Activated CD4-positive, alpha-beta T cell treated with anti-CD3 and anti-CD28 coated beads, Interleukin-2, Interleukin-6, amounts not matched to agents 100 ng/mL and 50 ng/mL, durations not matched to agents 16 hours and 8 hours (primary cell): ENCODE measurements around the gene KIF14.
A peak's percentile ranks its signal among the peaks of the same experiment; 100 is the strongest.

Source experiments
- DNase-seq: peaks from one replicate; pipeline ENCODE4 v3.0.0-alpha.2; 2020

KIF14 gene, protein sequence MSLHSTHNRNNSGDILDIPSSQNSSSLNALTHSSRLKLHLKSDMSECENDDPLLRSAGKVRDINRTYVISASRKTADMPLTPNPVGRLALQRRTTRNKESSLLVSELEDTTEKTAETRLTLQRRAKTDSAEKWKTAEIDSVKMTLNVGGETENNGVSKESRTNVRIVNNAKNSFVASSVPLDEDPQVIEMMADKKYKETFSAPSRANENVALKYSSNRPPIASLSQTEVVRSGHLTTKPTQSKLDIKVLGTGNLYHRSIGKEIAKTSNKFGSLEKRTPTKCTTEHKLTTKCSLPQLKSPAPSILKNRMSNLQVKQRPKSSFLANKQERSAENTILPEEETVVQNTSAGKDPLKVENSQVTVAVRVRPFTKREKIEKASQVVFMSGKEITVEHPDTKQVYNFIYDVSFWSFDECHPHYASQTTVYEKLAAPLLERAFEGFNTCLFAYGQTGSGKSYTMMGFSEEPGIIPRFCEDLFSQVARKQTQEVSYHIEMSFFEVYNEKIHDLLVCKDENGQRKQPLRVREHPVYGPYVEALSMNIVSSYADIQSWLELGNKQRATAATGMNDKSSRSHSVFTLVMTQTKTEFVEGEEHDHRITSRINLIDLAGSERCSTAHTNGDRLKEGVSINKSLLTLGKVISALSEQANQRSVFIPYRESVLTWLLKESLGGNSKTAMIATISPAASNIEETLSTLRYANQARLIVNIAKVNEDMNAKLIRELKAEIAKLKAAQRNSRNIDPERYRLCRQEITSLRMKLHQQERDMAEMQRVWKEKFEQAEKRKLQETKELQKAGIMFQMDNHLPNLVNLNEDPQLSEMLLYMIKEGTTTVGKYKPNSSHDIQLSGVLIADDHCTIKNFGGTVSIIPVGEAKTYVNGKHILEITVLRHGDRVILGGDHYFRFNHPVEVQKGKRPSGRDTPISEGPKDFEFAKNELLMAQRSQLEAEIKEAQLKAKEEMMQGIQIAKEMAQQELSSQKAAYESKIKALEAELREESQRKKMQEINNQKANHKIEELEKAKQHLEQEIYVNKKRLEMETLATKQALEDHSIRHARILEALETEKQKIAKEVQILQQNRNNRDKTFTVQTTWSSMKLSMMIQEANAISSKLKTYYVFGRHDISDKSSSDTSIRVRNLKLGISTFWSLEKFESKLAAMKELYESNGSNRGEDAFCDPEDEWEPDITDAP (N-terminal part only)

DNA sequence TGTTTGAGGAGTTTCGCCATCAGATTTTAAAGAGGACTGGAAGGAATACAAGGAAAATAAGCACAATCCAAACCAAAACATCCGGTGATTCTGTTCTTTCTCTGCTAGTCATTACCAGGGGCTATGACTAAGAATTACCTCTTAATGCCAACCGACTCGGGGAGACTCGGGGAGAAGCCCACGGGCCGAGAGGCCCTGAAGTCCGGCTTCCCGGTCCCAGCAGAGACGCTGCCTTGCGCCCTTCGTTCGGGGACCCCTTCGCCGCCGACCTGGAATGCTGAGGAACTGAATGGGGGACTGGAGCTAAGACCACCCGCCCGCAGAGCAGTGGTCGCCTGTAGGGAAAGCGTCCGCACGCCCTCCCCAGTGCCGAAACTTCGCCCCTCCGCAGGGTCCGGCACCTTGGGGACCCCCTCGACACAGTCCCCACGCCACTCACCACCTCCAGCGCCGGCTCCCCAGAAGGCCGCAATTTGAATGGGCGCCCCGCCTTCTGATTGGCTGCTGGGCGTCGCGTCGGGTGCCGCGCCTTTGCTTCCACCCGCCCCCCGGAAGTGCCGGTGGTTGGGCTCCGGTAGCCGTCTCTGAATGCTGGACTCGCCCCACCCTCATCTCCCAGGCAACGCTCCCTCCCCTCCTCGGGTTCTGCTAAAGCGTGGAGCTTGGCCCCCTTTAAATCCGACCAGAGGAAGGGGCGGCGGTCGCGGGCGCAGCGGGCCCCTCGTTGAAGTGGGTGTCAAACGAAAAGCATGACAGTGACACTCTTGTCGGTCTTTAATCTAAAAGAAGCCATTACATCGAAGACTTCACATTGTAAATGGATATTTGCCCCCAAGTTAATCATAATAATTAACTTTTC lies at the start of gene KIF14:
TSS of gene KIF14 (minus strand) at position 479 of the 859 bp plus-strand sequence. CDS start 2,028 bp downstream, outside the sequence.
- peak; percentile 95 for DNase-seq

DNA sequence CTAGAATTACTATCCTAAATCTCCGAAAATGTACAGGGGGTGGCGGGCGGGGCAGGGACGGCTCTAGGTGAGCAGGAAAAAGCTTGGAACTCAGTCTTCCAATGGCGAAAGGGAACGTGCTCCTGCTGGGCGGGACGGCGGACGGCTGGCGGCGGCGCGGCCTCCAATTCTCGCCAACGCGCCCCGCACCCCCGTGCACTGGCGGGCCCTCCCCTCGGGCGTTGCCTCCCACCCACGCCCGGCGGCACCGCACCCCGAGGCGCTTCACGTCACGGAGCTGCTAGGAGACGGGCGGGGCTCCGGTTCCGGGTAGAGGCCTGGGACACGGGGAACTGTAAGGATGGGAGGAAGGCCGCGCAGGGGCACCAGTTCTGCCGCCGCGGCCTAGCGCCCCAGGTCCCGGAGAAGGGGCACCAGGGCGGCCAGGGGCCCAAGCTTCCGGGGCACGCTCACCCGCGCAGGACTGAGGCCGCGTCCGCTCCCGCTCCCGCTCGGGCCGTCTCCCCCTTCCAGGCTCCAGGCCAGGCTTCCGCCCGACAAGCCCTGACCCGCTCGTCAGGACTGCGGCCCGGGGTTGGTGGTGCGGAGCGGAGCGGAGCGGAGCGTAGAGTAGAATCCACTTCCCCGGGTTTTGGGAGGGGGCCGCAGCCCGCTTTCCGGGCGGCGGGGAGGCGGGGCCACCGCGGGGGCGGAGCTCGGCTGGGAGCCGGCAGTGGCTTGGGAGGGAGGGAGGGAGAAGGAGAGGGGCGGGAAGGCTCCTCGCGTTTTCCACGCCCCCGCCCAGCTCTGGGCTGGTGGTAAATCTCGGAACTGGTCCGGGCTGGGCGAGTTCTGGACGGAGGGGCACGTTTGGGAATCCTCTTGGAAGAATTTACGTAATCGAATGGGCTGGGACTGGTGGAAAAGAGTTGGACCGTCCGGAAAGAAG lies 49.0 kb upstream of the KIF14 start, which contains the start of gene DDX59:
TSS of gene DDX59 (minus strand) at position 594 of the 928 bp plus-strand sequence. CDS start 3,167 bp downstream, outside the sequence.
- peak; percentile 95 for DNase-seq

DNA sequence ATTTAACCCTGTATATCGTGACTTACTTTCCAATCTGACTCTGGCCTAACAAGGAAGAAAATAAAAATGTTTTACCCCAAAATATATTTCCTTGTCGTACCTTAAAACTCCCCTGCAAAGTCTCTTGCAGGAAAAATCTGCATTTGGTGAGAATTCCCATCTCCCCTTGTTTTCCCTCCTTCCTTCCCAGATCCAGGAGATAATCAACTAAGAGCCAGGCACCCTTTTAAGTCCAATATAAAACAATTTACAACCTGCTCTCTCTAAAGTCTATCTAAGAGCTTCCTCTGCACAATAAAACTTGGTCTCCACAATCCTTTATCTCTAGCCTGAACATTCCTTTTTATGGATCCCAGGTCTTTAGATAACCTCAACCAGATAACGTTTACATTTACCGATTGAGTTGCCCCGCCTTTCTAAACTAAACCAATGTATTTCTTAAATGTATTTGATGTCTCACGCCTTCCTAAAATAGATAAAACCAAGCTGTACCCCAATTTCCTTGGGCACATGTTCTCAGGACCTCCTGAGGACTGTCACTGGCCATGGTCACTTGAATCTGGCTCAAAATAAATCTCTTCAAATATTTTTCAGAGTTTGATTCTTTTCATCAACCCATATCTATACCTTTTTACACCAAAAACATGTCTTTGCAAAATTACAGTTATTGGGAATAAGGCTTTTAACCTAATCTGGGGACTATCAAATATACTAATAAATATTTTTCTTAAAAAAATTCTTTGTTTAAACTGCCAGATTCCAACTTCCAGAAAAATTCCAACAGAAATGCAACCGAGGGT lies 48.2 kb upstream of the KIF14 start:
- DNase-seq, result no peak

DNA sequence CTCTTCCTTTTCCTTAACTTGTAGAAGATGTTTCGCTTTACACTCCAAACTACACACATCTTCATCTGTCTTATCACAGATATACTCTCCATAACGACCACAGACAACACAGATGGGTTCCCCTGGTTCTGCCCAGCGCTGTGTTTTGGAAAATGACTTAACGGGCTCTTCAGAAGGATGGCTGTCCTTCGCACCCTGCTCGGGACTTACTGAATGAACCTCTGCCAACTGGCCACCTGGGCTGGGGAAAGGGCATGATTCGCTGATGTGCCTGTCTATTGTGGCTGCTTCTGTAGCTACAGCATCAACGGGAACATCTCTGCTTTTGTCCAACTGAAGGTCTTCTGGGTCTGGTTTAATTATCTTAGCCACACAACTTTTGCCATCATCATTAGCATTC lies 45.8 kb upstream of the KIF14 start:
- no peak for DNase-seq

DNA sequence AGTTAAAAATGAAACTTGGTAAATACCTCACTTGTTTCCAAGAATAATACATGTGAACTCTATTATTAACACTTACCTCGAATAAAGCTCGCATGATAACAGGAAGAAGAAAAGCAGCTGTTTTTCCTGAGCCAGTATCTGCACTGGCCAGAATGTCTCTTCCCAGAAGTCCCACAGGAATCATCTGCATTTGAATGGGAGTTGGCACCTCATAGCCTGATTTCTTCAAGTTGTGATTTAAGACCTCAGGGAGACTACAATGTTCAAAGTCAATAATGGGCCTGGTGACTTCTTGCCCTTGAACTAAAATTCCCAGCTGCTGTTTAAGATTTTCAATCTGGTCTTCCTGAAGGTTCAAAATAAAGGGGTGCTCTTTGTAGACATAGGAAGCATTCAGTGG lies 45.3 kb upstream of the KIF14 start:
- DNase-seq, result no peak

GRCh38 chr1:200660719-200661118 lies 40.2 kb upstream of the KIF14 start:
- no peak for DNase-seq

DNA sequence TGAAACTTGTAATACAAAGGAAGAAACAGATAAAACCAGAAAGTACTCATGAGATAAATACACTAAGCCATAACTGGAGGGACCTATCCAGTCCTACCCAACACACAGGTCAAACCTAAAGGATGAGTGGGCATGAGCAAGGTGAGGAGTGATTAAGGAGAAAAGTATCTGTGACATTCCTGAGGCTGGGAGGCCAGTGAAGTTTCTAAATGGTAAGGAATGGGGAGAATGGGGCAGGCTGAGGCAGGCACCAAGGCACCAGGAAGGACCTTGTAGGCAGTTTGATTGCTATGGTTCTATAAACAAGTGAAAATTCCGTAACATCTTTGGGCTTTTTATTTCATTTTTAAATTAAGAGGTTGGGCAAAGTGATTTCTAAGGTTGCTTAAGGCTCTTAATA lies 38.7 kb upstream of the KIF14 start:
- no peak for DNase-seq

- DNase-seq, result no peak
Observed at GRCh38 chr1:200658037-200658818, 37.7 kb upstream of the KIF14 start.

GRCh38 chr1:200654660-200655059 lies 34.1 kb upstream of the KIF14 start:
- DNase-seq, result peak; percentile 41

- peak; percentile 76 for DNase-seq
Observed at GRCh38 chr1:200653022-200653462, 32.5 kb upstream of the KIF14 start.

- DNase-seq, result no peak
Observed at GRCh38 chr1:200652378-200652777, 31.8 kb upstream of the KIF14 start.

DNA sequence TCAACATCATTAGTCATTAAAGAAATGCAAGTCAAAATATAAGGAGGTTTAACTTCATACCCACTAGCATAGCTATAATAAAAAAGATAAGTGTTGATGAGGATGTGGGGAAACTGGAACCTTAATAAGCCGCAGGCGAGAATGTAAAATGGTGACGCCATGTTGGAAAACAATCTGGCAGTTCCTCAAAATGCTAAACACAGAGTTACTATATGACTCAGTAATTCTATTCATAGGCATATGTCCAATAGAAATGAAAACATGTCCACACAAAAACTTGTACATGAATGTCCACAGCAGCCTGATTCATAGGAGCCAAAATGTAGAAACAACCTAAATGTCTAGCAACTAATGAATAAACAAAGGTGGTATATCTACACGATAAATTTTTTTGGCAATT lies 26.0 kb upstream of the KIF14 start:
- no peak for DNase-seq

- no peak for DNase-seq
Observed at GRCh38 chr1:200644021-200644420, 23.5 kb upstream of the KIF14 start.

GRCh38 chr1:200642481-200642880 lies 21.9 kb upstream of the KIF14 start:
- no peak for DNase-seq

- no peak for DNase-seq
Observed at GRCh38 chr1:200640963-200641401, 20.4 kb upstream of the KIF14 start.

GRCh38 chr1:200640373-200640962 lies 19.9 kb upstream of the KIF14 start:
- DNase-seq, result no peak

DNA sequence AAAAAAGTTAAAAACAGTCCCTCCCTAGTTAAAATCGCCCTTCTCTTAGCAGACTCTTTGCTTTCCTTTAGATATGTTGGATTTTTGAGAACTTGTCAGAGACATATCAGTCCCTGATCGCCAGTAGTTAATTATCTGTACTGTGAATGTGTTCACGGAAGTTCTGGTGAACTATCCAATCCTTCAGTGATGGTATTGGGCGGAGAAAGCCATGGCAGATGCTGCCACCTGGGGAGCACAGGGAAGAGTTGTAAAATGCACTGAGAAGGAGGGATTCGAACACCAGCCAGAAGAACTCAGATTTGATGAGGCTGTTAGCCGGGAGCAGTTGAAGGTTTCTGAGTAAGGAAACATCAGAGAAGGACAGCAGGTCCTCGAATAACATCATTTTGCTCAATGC lies 17.5 kb upstream of the KIF14 start:
- DNase-seq, result no peak

DNA sequence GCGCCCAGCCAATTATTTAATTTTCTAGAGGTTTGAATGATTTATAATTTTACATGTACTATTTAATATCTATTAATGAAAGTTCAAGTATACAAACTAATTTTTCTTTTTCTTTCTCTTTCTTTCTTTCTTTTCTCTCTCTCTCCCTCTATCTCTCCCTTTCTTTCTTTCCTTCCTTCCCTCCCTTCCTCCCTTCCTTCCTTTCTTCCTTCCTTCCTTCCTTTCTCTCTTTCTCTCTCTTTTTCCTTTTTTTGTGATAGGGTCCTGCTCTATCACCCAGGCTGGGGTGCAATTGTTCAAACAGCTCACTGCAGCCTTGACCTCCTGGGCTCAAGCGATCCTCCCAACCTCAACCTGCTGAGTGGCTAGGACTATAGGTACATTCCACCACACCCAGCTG lies 16.1 kb upstream of the KIF14 start:
- DNase-seq, result no peak
